ENCODE results near the gene CCDC85C.

Gene CCDC85C

GRCh38 chr14:99522025-99522401 is 82.0 kb downstream of the CCDC85C start:
- DNase-seq (ENCODE audit: low spot score): no peak

GRCh38 chr14:99521176-99522024 is 82.6 kb downstream of the CCDC85C start:
- DNase-seq (ENCODE audit: low spot score): no peak

- no peak for DNase-seq (ENCODE audit: low spot score)
These were observed 83.4 kb downstream of the CCDC85C start for GRCh38 chr14:99520571-99521081.

- DNase-seq (ENCODE audit: low spot score): no peak
These were observed 84.0 kb downstream of the CCDC85C start for GRCh38 chr14:99519931-99520421.

GRCh38 chr14:99519347-99519881 is 84.6 kb downstream of the CCDC85C start:
- DNase-seq (ENCODE audit: low spot score): no peak

GRCh38 chr14:99518441-99519346 is 85.3 kb downstream of the CCDC85C start:
- peak; percentile 63 for DNase-seq (ENCODE audit: low spot score)

GRCh38 chr14:99517643-99518381 is 86.2 kb downstream of the CCDC85C start:
- DNase-seq (ENCODE audit: low spot score): no peak

GRCh38 chr14:99516871-99517642 is 87.0 kb downstream of the CCDC85C start:
- no peak for DNase-seq (ENCODE audit: low spot score)

GRCh38 chr14:99516156-99516870 is 87.7 kb downstream of the CCDC85C start:
- DNase-seq (ENCODE audit: low spot score): no peak

GRCh38 chr14:99515301-99516155 is 88.5 kb downstream of the CCDC85C start:
- DNase-seq (ENCODE audit: low spot score): no peak

GRCh38 chr14:99514552-99515300 is 89.3 kb downstream of the CCDC85C start:
- DNase-seq (ENCODE audit: low spot score): no peak

- no peak for DNase-seq (ENCODE audit: low spot score)
These were observed 90.0 kb downstream of the CCDC85C start for GRCh38 chr14:99513946-99514551.

GRCh38 chr14:99513183-99513694 is 90.8 kb downstream of the CCDC85C start:
- DNase-seq (ENCODE audit: low spot score): no peak

- DNase-seq (ENCODE audit: low spot score): no peak
These were observed 91.3 kb downstream of the CCDC85C start for GRCh38 chr14:99512571-99513182.

- DNase-seq (ENCODE audit: low spot score): no peak
These were observed 91.9 kb downstream of the CCDC85C start for GRCh38 chr14:99512110-99512449.

- peak; percentile 39 for DNase-seq (ENCODE audit: low spot score)
These were observed 92.4 kb downstream of the CCDC85C start for GRCh38 chr14:99511421-99512109.
